ENCODE results near the gene CYP4A22.

The CYP4A22 gene

GRCh38 chr1:47175227-47175934, 38.1 kb downstream of the CYP4A22 start:
- POLR2A ChIA-PET, result no interaction called here
- CTCF ChIA-PET, result interaction anchor here (0.6 to 2.5 kb wide), 10 partner anchors 9 to 145 kb away, joined by 3 to 10 read pairs (median 4); partner anchors contain the start of gene PDZK1IP1
- peak; percentile 82 for DNase-seq (ENCODE audit: extremely low spot score)
- TF ChIP-seq PKNOX1 (IDR thresholded peaks at IDR 0.05) (peak; percentile 69), CTBP1 (IDR thresholded peaks at IDR 0.05; ENCODE audit: borderline replicate concordance) (no peak)

GRCh38 chr1:47178020-47178419, 40.8 kb downstream of the CYP4A22 start:
- TF ChIP-seq PKNOX1 (IDR thresholded peaks at IDR 0.05), result no peak
- TF ChIP-seq NFRKB (IDR thresholded peaks at IDR 0.05), result no peak
- no peak for TF ChIP-seq ZNF384 (IDR thresholded peaks at IDR 0.05)
- no peak for TF ChIP-seq ARNT (IDR thresholded peaks at IDR 0.05)
- no peak for TF ChIP-seq FOXM1 (IDR thresholded peaks at IDR 0.05; ENCODE audit: borderline replicate concordance)
- TF ChIP-seq CTBP1 (IDR thresholded peaks at IDR 0.05; ENCODE audit: borderline replicate concordance), result no peak
- TF ChIP-seq HDGF (IDR thresholded peaks at IDR 0.05; ENCODE audit: borderline replicate concordance), result no peak
- TF ChIP-seq FOXA1 (IDR thresholded peaks at IDR 0.05), result no peak
- TF ChIP-seq SUZ12 (IDR thresholded peaks at IDR 0.05), result no peak
- TF ChIP-seq TARDBP (IDR thresholded peaks at IDR 0.05), result no peak
- TF ChIP-seq SP1 (IDR thresholded peaks at IDR 0.05), result no peak
- no peak for TF ChIP-seq L3MBTL2 (conservative IDR thresholded peaks at IDR 0.05)
- no peak for TF ChIP-seq FOXK2 (IDR thresholded peaks at IDR 0.05)
- no peak for TF ChIP-seq BHLHE40 (IDR thresholded peaks at IDR 0.05; ENCODE audit: borderline replicate concordance)
- TF ChIP-seq LEF1 (IDR thresholded peaks at IDR 0.05; ENCODE audit: borderline replicate concordance), result no peak
- TF ChIP-seq ELF4 (IDR thresholded peaks at IDR 0.05), result no peak
- no peak for DNase-seq (ENCODE audit: extremely low spot score)
- ChIA-PET POLR2A (interaction anchor here (1.4 to 2.8 kb wide), 6 partner anchors 10 to 155 kb away, joined by 4 to 19 read pairs (median 13); partner anchors contain the start of genes CMPK1, PDZK1IP1 and STIL), CTCF (interaction anchor here (0.9 to 2.8 kb wide), 4 partner anchors 16 to 302 kb away, joined by 3 to 39 read pairs (median 5); no protein-coding TSS in a partner anchor)

GRCh38 chr1:47178654-47179016, 41.4 kb downstream of the CYP4A22 start:
- ChIA-PET POLR2A (interaction anchor here (0.6 to 2.8 kb wide), 14 partner anchors 9 to 258 kb away, joined by 3 to 19 read pairs (median 7); partner anchors contain the start of genes CMPK1, PDZK1IP1 and STIL), CTCF (interaction anchor here (0.5 to 2.8 kb wide), 17 partner anchors 10 to 547 kb away, joined by 3 to 39 read pairs (median 5); partner anchors contain the start of gene PDZK1IP1)
- no peak for DNase-seq (ENCODE audit: extremely low spot score)
- no peak for TF ChIP-seq TARDBP (IDR thresholded peaks at IDR 0.05)
- TF ChIP-seq FOXK2 (IDR thresholded peaks at IDR 0.05), result no peak
- no peak for TF ChIP-seq ELF4 (IDR thresholded peaks at IDR 0.05)
- no peak for TF ChIP-seq FOXA1 (IDR thresholded peaks at IDR 0.05)
- TF ChIP-seq PKNOX1 (IDR thresholded peaks at IDR 0.05), result no peak

GRCh38 chr1:47179017-47179987, 42.1 kb downstream of the CYP4A22 start:
- ChIA-PET POLR2A (interaction anchor here (0.6 to 2.8 kb wide), 18 partner anchors 9 to 511 kb away, joined by 3 to 19 read pairs (median 5); partner anchors contain the start of genes ATPAF1, CMPK1, PDZK1IP1 and STIL), CTCF (interaction anchor here (0.5 to 2.8 kb wide), 24 partner anchors 9 to 581 kb away, joined by 3 to 39 read pairs (median 4); partner anchors contain the start of genes PDZK1IP1 and STIL)
- TF ChIP-seq PKNOX1 (IDR thresholded peaks at IDR 0.05) (peak; percentile 32; the same call in 1 of the 2 replicates), ELF4 (IDR thresholded peaks at IDR 0.05) (no peak)
- DNase-seq (ENCODE audit: extremely low spot score), result peak; percentile 89

DNA sequence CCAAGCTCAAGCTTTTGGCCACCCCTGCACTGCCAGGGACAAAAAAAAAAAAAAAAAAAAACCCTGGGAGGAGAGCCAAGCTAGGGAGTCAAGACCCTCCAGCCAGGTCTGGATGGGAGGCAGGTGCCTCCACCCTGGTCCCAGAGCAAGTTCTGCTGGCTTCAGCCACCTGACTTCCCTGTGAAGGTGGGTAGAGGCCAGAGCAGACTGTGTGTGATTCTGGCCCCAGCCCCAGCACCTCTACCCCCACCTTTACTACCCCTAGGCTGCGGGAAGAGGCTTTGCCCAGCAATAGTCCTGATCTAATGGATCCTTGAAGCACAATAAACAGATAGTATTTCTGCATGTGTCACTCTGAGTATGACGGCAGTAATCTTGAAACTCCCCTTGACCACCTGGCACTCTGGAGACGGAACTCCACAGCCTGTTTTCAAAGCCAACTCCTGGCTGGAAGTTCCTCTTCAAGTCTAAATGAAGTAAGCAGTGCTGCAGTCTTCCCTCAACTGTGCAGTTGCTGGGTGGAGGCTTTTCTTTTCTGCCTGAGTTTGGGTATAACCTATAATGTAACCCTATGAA, 42.8 kb downstream of the CYP4A22 start:
- ChIA-PET POLR2A (interaction anchor here (1.3 to 2.8 kb wide), 9 partner anchors 8 to 155 kb away, joined by 4 to 19 read pairs (median 13); partner anchors contain the start of genes CMPK1, PDZK1IP1 and STIL), CTCF (interaction anchor here (0.5 to 2.8 kb wide), 14 partner anchors 8 to 580 kb away, joined by 3 to 39 read pairs (median 5); partner anchors contain the start of genes PDZK1IP1 and STIL)
- no peak for DNase-seq (ENCODE audit: extremely low spot score)
- TF ChIP-seq SP1 (IDR thresholded peaks at IDR 0.05) (no peak), TARDBP (IDR thresholded peaks at IDR 0.05) (no peak), FOXM1 (IDR thresholded peaks at IDR 0.05; ENCODE audit: borderline replicate concordance) (no peak), ARNT (IDR thresholded peaks at IDR 0.05) (no peak), FOXK2 (IDR thresholded peaks at IDR 0.05) (no peak), FOXA1 (IDR thresholded peaks at IDR 0.05) (no peak), PKNOX1 (IDR thresholded peaks at IDR 0.05) (no peak), NFRKB (IDR thresholded peaks at IDR 0.05) (no peak)

Measured in HEK293T (cell line).